ENCODE data around the gene PICALM. TPM values are rescaled to one million over a fixed set of nuclear protein-coding genes. Genes with fewer than 3 reads are reported as not detected.
A peak's percentile ranks its signal among the peaks of the same experiment; 100 is the strongest.

The PICALM gene
- total and polyA plus RNA-seq, 8 donors, result 35.1 to 687 (median 150) TPM

DNA sequence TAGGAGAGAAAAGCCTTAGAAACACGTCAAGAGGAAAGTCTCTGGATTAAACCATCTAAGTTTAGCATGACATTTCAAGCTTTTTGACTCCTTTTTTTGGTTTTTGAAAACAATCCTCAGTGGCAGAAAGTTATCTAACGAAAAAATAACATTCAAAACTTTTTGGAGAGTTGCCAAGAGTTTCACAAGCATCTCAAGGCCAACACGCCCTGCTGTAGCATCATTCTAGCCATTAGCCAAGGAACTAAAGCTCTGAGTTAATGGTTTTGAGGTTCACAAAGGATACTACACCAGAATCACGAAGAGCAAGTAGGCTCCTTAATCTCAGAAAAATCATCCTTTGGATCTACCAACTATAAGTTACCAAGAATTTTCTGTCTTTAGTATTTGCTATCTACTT, 94.8 kb downstream of the PICALM start:
- intact Hi-C loops (cut with DNase I; ENCODE audit: low total_unique reads), result no loop called here
- no peaks in the 10 kb centered on the region for H3K9me3 ChIP-seq
- TF ChIP-seq POLR2AphosphoS5 (IDR thresholded peaks at IDR 0.05) (no peak), POLR2A (IDR thresholded peaks at IDR 0.05) (no peak), EP300 (IDR thresholded peaks at IDR 0.05) (no peak)
- TF ChIP-seq, protein P1, sequence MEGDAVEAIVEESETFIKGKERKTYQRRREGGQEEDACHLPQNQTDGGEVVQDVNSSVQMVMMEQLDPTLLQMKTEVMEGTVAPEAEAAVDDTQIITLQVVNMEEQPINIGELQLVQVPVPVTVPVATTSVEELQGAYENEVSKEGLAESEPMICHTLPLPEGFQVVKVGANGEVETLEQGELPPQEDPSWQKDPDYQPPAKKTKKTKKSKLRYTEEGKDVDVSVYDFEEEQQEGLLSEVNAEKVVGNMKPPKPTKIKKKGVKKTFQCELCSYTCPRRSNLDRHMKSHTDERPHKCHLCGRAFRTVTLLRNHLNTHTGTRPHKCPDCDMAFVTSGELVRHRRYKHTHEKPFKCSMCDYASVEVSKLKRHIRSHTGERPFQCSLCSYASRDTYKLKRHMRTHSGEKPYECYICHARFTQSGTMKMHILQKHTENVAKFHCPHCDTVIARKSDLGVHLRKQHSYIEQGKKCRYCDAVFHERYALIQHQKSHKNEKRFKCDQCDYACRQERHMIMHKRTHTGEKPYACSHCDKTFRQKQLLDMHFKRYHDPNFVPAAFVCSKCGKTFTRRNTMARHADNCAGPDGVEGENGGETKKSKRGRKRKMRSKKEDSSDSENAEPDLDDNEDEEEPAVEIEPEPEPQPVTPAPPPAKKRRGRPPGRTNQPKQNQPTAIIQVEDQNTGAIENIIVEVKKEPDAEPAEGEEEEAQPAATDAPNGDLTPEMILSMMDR (IDR thresholded peaks at IDR 0.05), result no peak
- H3K27me3 ChIP-seq, result no peaks in the 10 kb centered on the region
- peaks cover 0 to 24% (median 8%) of the 10 kb centered on the region in 4 donors for H3K4me1 ChIP-seq
- H3K4me3 ChIP-seq, result no peak overlapping the region
- 61 to 70% (median 65%) methylated on average over 4 of the region's 4 CpGs for WGBS, 5 donors
- no peak for DNase-seq
- peaks cover 11 to 94% (median 79%) of the 10 kb centered on the region in 4 donors for H3K36me3 ChIP-seq
- peak overlapping the region in 1 of 5 donors; percentile 2 for H3K27ac ChIP-seq

DNA sequence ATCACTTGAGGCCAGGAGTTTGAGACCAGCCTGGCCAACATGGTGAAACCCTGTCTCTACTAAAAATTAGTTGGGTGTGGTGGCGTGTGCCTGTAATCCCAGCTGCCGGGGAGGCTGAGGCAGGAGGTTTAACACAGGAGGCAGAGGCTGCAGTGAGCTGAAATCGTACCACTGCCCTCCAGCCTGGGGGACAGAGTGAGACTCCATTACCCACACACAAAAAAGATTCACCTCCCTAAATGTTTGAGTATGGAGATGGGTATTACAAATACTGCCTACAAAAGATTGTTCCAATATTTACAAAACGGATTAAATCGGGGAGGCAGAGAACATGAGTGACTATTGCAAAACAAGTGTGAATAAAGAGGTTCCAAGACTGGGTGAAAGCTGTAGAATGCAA, 98.3 kb downstream of the PICALM start:
- Histone ChIP-seq H3K9me3 (no peaks in the 10 kb centered on the region), H3K27ac (no peak overlapping the region), H3K36me3 (peaks cover 7 to 90% (median 79%) of the 10 kb centered on the region in 4 donors), H3K4me1 (peaks cover 0 to 28% (median 9%) of the 10 kb centered on the region in 4 donors), H3K4me3 (no peak overlapping the region), H3K27me3 (no peaks in the 10 kb centered on the region)
- 87 to 91% (median 89%) methylated on average over 5 of the region's 5 CpGs for WGBS, 5 donors
- TF ChIP-seq EP300 (IDR thresholded peaks at IDR 0.05) (no peak), POLR2AphosphoS5 (IDR thresholded peaks at IDR 0.05) (no peak), POLR2A (IDR thresholded peaks at IDR 0.05) (no peak)
- TF ChIP-seq, protein P1 (IDR thresholded peaks at IDR 0.05), result no peak
- DNase-seq, result no peak
- intact Hi-C loops (cut with DNase I; ENCODE audit: low total_unique reads), result no loop called here

DNA sequence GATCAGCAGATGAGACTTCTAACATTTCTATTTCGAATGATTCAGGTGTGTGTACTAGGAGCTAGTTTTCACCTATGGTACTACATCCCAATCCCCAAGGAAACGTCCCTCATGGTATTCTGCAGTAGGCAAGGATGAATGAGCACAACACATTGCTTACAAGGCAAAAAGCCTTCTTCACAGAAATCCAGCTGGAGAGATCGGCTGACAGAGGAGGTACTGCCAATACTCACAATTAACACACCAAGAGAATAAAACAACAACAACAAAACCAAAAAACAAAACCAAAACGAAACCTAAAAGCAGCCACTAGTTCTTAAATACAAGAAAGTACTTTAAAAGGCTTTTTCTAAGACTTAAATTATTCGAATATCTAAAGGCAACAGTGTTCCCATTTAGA, 101.4 kb downstream of the PICALM start:
- no peak overlapping the region for H3K4me3 ChIP-seq
- peaks cover 0 to 88% (median 77%) of the 10 kb centered on the region in 4 donors for H3K36me3 ChIP-seq
- H3K4me1 ChIP-seq, result peaks cover 0 to 20% (median 9%) of the 10 kb centered on the region in 4 donors
- no peak for DNase-seq
- TF ChIP-seq POLR2A (IDR thresholded peaks at IDR 0.05) (no peak), POLR2AphosphoS5 (IDR thresholded peaks at IDR 0.05) (no peak), EP300 (IDR thresholded peaks at IDR 0.05) (no peak)
- TF ChIP-seq, protein P1 (IDR thresholded peaks at IDR 0.05), result no peak
- no peaks in the 10 kb centered on the region for H3K9me3 ChIP-seq
- peak overlapping the region in 1 of 5 donors; percentile 2 for H3K27ac ChIP-seq
- intact Hi-C loops (cut with DNase I; ENCODE audit: low total_unique reads), result no loop called here
- WGBS, 5 donors, result 63 to 84% (median 81%) methylated on average over 5 of the region's 5 CpGs
- H3K27me3 ChIP-seq, result no peaks in the 10 kb centered on the region

DNA sequence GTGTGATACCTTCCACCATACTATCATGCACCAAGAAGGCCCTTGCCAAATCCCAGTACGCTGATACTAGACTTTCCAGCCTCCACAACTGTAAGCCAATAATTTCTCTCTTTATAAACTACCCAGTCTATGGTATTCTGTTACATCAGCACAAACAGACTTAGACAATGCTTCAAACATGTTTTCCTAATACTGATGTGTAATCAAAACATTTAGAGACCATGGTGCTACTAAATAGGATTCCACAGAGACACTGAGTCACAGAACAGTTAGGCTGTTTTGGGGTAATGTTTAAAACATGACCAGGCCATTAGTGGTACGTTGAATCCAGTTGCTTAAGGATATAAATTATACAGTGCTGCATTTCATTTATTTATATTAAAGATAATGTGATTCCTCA, 103.7 kb downstream of the PICALM start:
- H3K9me3 ChIP-seq, result no peaks in the 10 kb centered on the region
- peaks cover 0 to 37% (median 12%) of the 10 kb centered on the region in 4 donors for H3K4me1 ChIP-seq
- DNase-seq, result no peak
- TF ChIP-seq, protein P1 (IDR thresholded peaks at IDR 0.05), result no peak
- peak in 1 of 3 donors; percentile 42 for TF ChIP-seq POLR2AphosphoS5 (IDR thresholded peaks at IDR 0.05)
- intact Hi-C loops (cut with DNase I; ENCODE audit: low total_unique reads), result no loop called here
- H3K27ac ChIP-seq, result no peak overlapping the region
- no peaks in the 10 kb centered on the region for H3K27me3 ChIP-seq
- 63 to 87% (median 82%) methylated on average over 2 of the region's 2 CpGs for WGBS, 5 donors
- H3K4me3 ChIP-seq, result no peak overlapping the region
- H3K36me3 ChIP-seq, result peaks cover 0 to 88% (median 76%) of the 10 kb centered on the region in 4 donors
